Caco-2 (cell line): ENCODE measurements around the gene GH2. TPM values are rescaled to one million over a fixed set of nuclear protein-coding genes. Genes with fewer than 3 reads are reported as not detected.

Source experiments
- Bru-seq: library from RNA; stranded (reverse); fragments of 400-500 nt; gene quantifications from one replicate; lab custom pipeline; 2021; lab: Mats Ljungman, UMichigan
- BruChase-seq, 2 experiments: library from RNA; stranded (reverse); fragments of 400-500 nt; gene quantifications; one replicate each; lab custom pipeline; 2021; lab: Mats Ljungman, UMichigan
- BruUV-seq: library from RNA; stranded (reverse); fragments of 400-500 nt; replicated peaks from 2 replicates; lab custom pipeline; 2021; lab: Mats Ljungman, UMichigan
- CTCF ChIA-PET: fragments of 300-600 bp; sonication (Branson Sonifier 250); formaldehyde crosslinking; loops from one replicate; lab custom pipeline; 2022; ENCODE audit warnings: antibody characterized with exemption; lab: Charles Lee
- POLR2A ChIA-PET: fragments of 300-600 bp; sonication (Branson Sonifier 250); formaldehyde crosslinking; loops from one replicate; lab custom pipeline; 2022; ENCODE audit warnings: antibody characterized with exemption; lab: Charles Lee
- DNase-seq, 2 experiments: peaks; one replicate each; pipeline versions ENCODE4 v3.0.0 to v3.0.0-alpha.2; 2020 to 2022
- H3K27me3 ChIP-seq: replicated peaks from 2 replicates; pipeline ENCODE4 v1.6.0; 2011; ENCODE audit warnings: low read length; ENCODE audit not compliant: control insufficient read depth, insufficient read depth
- H3K36me3 ChIP-seq: 2 replicates; pipeline ENCODE4 v1.5.1; 2011; ENCODE audit warnings: low read length; ENCODE audit not compliant: control insufficient read depth, insufficient read depth
- H3K4me1 ChIP-seq: fragments of 250-450 bp; sonication (Bioruptor Pico); 2 replicates; pipeline ENCODE4 v1.5.1; 2020; ENCODE audit warnings: mild to moderate bottlenecking
- H3K4me3 ChIP-seq: 2 replicates; pipeline ENCODE4 v1.5.1; 2011; ENCODE audit warnings: low read depth, mild to moderate bottlenecking, control low read depth, low read length
- H3K9me3 ChIP-seq: fragments of 250-450 bp; sonication (Bioruptor Pico); 2 replicates; pipeline ENCODE4 v1.5.1; 2020; ENCODE audit warnings: mild to moderate bottlenecking, moderate library complexity
- H3K27ac Mint-ChIP-seq: one replicate; pipeline ENCODE4 v1.8.0; 2022; ENCODE audit warnings: mixed read lengths; ENCODE audit not compliant: unreplicated experiment
- H3K27me3 Mint-ChIP-seq: one replicate; pipeline ENCODE4 v1.8.0; 2022; ENCODE audit warnings: mixed read lengths; ENCODE audit not compliant: insufficient read depth, unreplicated experiment
- H3K36me3 Mint-ChIP-seq: one replicate; pipeline ENCODE4 v1.8.0; 2022; ENCODE audit warnings: mild to moderate bottlenecking, mixed read lengths; ENCODE audit not compliant: insufficient read depth, unreplicated experiment
- H3K4me1 Mint-ChIP-seq: one replicate; pipeline ENCODE4 v1.8.0; 2022; ENCODE audit warnings: low read depth, mixed read lengths; ENCODE audit not compliant: unreplicated experiment
- H3K4me3 Mint-ChIP-seq: one replicate; pipeline ENCODE4 v1.8.0; 2022; ENCODE audit warnings: mild to moderate bottlenecking, moderate library complexity, mixed read lengths; ENCODE audit not compliant: unreplicated experiment
- H3K9me3 Mint-ChIP-seq: one replicate; pipeline ENCODE4 v1.8.0; 2022; ENCODE audit warnings: mixed read lengths; ENCODE audit not compliant: unreplicated experiment
- intact Hi-C: fragments of 100-400 bp; cut with micrococcal nuclease; formaldehyde crosslinking; loops from one replicate; pipeline ENCODE4 v1.10.0; 2022; ENCODE audit not compliant: unreplicated experiment
- long read RNA-seq: library from polyadenylated mRNA; stranded (forward); transcript quantifications from one replicate; pipeline ENCODE4 v2.0.0, GENCODE V29; 2022
- total RNA-seq: library from RNA; stranded (reverse); gene quantifications from 2 replicates; pipeline ENCODE4 v1.2.3, GENCODE V29; 2022
- TF ChIP-seq, protein P1 (sequence below), 2 experiments: fragments of 200-600 bp in 1 of 2; IDR thresholded peaks; 1 replicate in 1 of 2; 2 replicates in 1 of 2; pipeline versions ENCODE4 v1.5.1 to v1.8.0; 2011 to 2022; ENCODE audit warnings: antibody characterized with exemption in 1 of 2, control low read depth in 1 of 2, inconsistent platforms in 1 of 2, low read depth in 1 of 2, low read length in 1 of 2, mild to moderate bottlenecking in 1 of 2, moderate library complexity in 1 of 2; ENCODE audit not compliant: insufficient read depth in 1 of 2, severe bottlenecking in 1 of 2, unreplicated experiment in 1 of 2

The GH2 gene
- total RNA-seq (not detected in 2 replicates), Bru-seq, nascent RNA (not detected), BruChase-seq, experiment 1, labeled RNA remaining after a 2-hour chase (not detected), BruChase-seq, experiment 2, labeled RNA remaining after a 6-hour chase (not detected)
- long read RNA-seq: 0 reads

DNA sequence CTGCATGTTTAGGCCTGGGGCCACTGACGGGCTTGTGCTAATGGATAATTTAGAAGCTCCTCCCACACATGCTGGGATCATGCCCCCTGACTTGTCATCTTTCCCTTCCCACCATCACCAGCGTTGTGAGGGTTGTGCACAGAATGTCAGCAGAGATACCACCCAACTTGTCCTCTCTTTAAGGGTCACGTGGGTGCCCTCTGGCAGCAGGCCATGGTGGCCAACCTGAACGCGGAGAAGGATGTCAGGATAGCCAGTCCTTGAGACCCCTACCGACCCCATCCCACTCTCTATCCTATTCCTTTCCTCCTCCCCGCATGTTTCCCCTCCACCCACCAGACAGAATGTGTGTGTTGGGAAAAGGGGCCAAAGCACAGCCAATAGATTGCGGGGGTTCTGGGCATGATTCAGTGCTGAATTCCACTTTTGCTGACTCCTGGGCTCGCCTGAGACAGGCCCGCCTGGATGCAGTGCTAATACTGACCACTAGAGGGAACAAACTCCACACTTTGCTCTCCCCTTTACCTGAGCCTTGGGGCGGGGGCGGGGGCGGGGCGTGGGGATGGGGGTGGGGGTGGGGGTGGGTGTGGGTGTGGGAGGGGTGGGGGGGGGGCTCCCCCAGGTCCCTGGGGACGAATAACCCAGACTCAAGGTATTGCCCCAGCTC, at the start of gene GH2:
Gene GH2 (minus strand): TSS at position 10 of the 667 bp plus-strand sequence. CDS start 143 bp downstream, outside the sequence.
- TF ChIP-seq, protein P1, sequence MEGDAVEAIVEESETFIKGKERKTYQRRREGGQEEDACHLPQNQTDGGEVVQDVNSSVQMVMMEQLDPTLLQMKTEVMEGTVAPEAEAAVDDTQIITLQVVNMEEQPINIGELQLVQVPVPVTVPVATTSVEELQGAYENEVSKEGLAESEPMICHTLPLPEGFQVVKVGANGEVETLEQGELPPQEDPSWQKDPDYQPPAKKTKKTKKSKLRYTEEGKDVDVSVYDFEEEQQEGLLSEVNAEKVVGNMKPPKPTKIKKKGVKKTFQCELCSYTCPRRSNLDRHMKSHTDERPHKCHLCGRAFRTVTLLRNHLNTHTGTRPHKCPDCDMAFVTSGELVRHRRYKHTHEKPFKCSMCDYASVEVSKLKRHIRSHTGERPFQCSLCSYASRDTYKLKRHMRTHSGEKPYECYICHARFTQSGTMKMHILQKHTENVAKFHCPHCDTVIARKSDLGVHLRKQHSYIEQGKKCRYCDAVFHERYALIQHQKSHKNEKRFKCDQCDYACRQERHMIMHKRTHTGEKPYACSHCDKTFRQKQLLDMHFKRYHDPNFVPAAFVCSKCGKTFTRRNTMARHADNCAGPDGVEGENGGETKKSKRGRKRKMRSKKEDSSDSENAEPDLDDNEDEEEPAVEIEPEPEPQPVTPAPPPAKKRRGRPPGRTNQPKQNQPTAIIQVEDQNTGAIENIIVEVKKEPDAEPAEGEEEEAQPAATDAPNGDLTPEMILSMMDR (IDR thresholded peaks at IDR 0.05; ENCODE audit: insufficient read depth in 1 of 2, low read depth in 1 of 2, low read length in 1 of 2, severe bottlenecking in 1 of 2, unreplicated experiment in 1 of 2): peak; percentile 61 to 78
- H3K9me3 Mint-ChIP-seq: no peaks in the 10 kb centered on the region
- H3K27ac Mint-ChIP-seq: no peak within 1 kb of the TSS
- no TSS peak for BruUV-seq
- Histone ChIP-seq H3K36me3 (no peaks in the 10 kb centered on the region), H3K27me3 (no peaks in the 10 kb centered on the region), H3K4me3 (no peak within 1 kb of the TSS), H3K9me3 (no peaks in the 10 kb centered on the region), H3K4me1 (no peaks in the 10 kb centered on the region)
- H3K4me1 Mint-ChIP-seq: no peaks in the 10 kb centered on the region
- H3K4me3 Mint-ChIP-seq: no peak within 1 kb of the TSS
- ChIA-PET POLR2A (no interaction called here), CTCF (interaction anchor here (0.9 to 1.0 kb wide), 2 partner anchors 16 to 65 kb away, joined by 3 read pairs; no protein-coding TSS in a partner anchor)
- peaks cover 4% of the 10 kb centered on the region for H3K27me3 Mint-ChIP-seq
- no peaks in the 10 kb centered on the region for H3K36me3 Mint-ChIP-seq
- intact Hi-C loops: no loop called here
- peak; percentile 66 to 81 for DNase-seq

DNA sequence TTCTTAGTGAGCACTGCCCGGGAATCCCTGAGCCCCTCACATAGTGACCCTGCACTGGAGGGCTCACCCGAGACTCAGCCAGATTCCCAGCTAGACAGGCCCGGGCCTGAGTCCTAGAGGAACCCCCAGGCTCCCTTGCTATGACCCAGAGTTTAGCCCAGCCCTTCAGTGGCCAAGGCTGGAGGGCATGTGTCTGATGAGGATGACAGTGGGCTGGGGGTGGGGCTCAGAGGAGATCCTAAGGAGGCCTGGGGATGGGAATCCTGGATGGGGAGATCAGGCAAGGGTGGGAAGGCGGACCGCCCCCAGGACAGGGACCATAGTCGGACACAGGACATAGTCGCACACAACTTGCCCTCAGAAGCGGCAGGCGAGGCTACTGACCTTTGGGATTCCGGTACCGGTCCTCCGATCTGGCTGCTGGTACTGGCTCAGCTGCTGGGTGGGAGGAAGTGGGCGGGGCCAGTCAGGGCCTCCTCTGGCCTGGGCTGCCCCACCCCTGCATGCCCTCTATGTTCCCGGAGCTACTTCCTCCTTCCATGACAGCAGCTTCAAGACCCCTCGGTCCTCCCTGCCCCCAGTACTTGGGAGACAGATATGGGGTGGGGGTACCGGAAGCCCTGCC, 49.3 kb upstream of the GH2 start:
- no peaks in the 10 kb centered on the region for H3K27me3 ChIP-seq
- H3K36me3 Mint-ChIP-seq: no peaks in the 10 kb centered on the region
- no peaks in the 10 kb centered on the region for H3K9me3 ChIP-seq
- no peak overlapping the region for H3K4me3 ChIP-seq
- H3K4me3 Mint-ChIP-seq: no peak overlapping the region
- H3K36me3 ChIP-seq: no peaks in the 10 kb centered on the region
- POLR2A ChIA-PET: no interaction called here
- H3K9me3 Mint-ChIP-seq: no peaks in the 10 kb centered on the region
- no TSS peak for BruUV-seq
- CTCF ChIA-PET: interaction anchor here (3.1 kb wide), 1 partner anchor 16 kb away, joined by 10 read pairs; no protein-coding TSS in a partner anchor
- H3K4me1 Mint-ChIP-seq: no peaks in the 10 kb centered on the region
- no peak for DNase-seq
- TF ChIP-seq, protein P1 (IDR thresholded peaks at IDR 0.05; ENCODE audit: insufficient read depth in 1 of 2, low read depth in 1 of 2, low read length in 1 of 2, severe bottlenecking in 1 of 2, unreplicated experiment in 1 of 2): no peak
- intact Hi-C loops: no loop called here
- H3K27ac Mint-ChIP-seq: no peak overlapping the region
- no peaks in the 10 kb centered on the region for H3K4me1 ChIP-seq
- H3K27me3 Mint-ChIP-seq: peaks cover under 1% of the 10 kb centered on the region
